ENCODE data around the gene GUCD1.

The GUCD1 gene

DNA sequence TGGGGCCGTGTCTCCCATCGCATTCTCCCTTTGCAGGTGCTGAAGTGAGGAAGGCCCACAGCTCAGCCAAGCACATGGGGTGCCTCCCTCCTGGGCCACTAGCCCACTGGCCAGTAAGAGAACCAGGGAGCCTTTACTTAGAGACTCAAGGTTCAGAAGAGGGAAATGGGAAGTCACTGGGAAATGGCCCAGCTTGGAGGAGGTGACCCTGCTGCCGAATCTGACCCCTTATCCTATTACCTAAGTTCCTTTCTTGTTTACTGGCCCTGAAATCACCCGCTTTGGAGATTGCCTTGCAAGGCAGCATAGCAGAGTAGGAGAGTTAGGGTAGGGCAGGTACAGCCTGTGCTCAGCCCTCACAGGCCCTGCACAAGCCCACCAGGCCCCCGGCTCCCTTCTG, 35.4 kb downstream of the GUCD1 start:
- no peak overlapping the region for H3K4me2 ChIP-seq (ENCODE audit: low read length)
- no peak overlapping the region for H2AFZ ChIP-seq (ENCODE audit: low read length)
- H3K4me1 ChIP-seq (ENCODE audit: insufficient read depth, low read length, severe bottlenecking): peaks cover 4% of the 10 kb centered on the region
- H3F3A ChIP-seq (ENCODE audit: insufficient read depth, low read length): no peaks in the 10 kb centered on the region
- H3K9me3 ChIP-seq (ENCODE audit: low read length): no peaks in the 10 kb centered on the region
- H3K4me3 ChIP-seq (ENCODE audit: low read depth, low read length, poor library complexity, severe bottlenecking): no peak overlapping the region
- no peaks in the 10 kb centered on the region for H4K20me1 ChIP-seq (ENCODE audit: insufficient read depth, low read length)
- no peak for TF ChIP-seq EZH2 (IDR thresholded peaks at IDR 0.05; ENCODE audit: borderline replicate concordance, low read length)
- TF ChIP-seq, protein P1, sequence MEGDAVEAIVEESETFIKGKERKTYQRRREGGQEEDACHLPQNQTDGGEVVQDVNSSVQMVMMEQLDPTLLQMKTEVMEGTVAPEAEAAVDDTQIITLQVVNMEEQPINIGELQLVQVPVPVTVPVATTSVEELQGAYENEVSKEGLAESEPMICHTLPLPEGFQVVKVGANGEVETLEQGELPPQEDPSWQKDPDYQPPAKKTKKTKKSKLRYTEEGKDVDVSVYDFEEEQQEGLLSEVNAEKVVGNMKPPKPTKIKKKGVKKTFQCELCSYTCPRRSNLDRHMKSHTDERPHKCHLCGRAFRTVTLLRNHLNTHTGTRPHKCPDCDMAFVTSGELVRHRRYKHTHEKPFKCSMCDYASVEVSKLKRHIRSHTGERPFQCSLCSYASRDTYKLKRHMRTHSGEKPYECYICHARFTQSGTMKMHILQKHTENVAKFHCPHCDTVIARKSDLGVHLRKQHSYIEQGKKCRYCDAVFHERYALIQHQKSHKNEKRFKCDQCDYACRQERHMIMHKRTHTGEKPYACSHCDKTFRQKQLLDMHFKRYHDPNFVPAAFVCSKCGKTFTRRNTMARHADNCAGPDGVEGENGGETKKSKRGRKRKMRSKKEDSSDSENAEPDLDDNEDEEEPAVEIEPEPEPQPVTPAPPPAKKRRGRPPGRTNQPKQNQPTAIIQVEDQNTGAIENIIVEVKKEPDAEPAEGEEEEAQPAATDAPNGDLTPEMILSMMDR (IDR thresholded peaks at IDR 0.05; ENCODE audit: low read length): no peak
- no peaks in the 10 kb centered on the region for H3K9me2 ChIP-seq (ENCODE audit: low read depth, low read length)
- H3K79me2 ChIP-seq (ENCODE audit: insufficient read depth, low read length): no peaks in the 10 kb centered on the region
- H3K36me3 ChIP-seq (ENCODE audit: insufficient read depth, low read length): no peaks in the 10 kb centered on the region
- no peaks in the 10 kb centered on the region for H3K27me3 ChIP-seq (ENCODE audit: insufficient read depth, low read length)
- H3K27ac ChIP-seq (ENCODE audit: low read depth, low read length, poor library complexity, severe bottlenecking): no peak overlapping the region
- no peak overlapping the region for H3K9ac ChIP-seq (ENCODE audit: low read length)

DNA sequence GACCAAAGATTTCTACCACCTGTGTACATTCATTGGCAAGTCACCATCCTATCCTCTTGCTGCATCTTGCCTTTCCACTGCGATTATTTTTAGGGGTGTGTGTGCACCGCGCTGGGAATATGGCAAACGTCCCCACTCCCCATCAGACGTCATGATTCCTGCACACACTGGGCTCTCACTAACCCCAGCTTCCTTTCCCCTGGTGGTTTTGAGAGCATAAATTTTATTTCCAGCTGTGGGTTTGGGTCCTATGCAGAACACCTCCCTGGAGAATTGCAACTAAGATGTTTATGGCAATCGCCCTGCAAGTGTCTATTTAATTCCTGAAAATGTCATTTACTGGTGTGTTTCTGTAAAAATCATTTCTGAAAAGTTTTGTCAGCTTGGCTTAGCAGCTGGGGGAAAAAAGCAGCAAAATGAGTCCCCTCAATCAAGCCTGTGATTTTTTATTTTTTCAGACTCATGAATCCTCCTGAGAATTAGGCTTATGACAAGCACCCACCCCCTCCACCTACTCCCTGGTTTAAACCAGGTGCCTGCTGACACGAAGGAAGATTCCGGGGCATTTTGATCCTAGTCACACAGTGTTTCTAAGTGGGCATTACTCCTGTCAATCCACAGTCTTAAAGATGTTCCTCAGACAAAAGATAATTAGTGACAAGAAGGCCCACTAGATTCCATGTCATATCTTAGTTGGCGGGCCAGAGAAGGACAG, 36.0 kb downstream of the GUCD1 start:
- H3K9me2 ChIP-seq (ENCODE audit: low read depth, low read length): no peaks in the 10 kb centered on the region
- H3K4me3 ChIP-seq (ENCODE audit: low read depth, low read length, poor library complexity, severe bottlenecking): no peak overlapping the region
- no peaks in the 10 kb centered on the region for H4K20me1 ChIP-seq (ENCODE audit: insufficient read depth, low read length)
- H3K4me1 ChIP-seq (ENCODE audit: insufficient read depth, low read length, severe bottlenecking): peaks cover 4% of the 10 kb centered on the region
- H3K79me2 ChIP-seq (ENCODE audit: insufficient read depth, low read length): no peaks in the 10 kb centered on the region
- TF ChIP-seq, protein P1 (IDR thresholded peaks at IDR 0.05; ENCODE audit: low read length): no peak
- no peak for TF ChIP-seq EZH2 (IDR thresholded peaks at IDR 0.05; ENCODE audit: borderline replicate concordance, low read length)
- no peaks in the 10 kb centered on the region for H3K27me3 ChIP-seq (ENCODE audit: insufficient read depth, low read length)
- no peak overlapping the region for H3K27ac ChIP-seq (ENCODE audit: low read depth, low read length, poor library complexity, severe bottlenecking)
- no peak overlapping the region for H2AFZ ChIP-seq (ENCODE audit: low read length)
- H3K9me3 ChIP-seq (ENCODE audit: low read length): no peaks in the 10 kb centered on the region
- H3F3A ChIP-seq (ENCODE audit: insufficient read depth, low read length): no peaks in the 10 kb centered on the region
- no peaks in the 10 kb centered on the region for H3K36me3 ChIP-seq (ENCODE audit: insufficient read depth, low read length)
- H3K4me2 ChIP-seq (ENCODE audit: low read length): no peak overlapping the region
- no peak overlapping the region for H3K9ac ChIP-seq (ENCODE audit: low read length)

DNA sequence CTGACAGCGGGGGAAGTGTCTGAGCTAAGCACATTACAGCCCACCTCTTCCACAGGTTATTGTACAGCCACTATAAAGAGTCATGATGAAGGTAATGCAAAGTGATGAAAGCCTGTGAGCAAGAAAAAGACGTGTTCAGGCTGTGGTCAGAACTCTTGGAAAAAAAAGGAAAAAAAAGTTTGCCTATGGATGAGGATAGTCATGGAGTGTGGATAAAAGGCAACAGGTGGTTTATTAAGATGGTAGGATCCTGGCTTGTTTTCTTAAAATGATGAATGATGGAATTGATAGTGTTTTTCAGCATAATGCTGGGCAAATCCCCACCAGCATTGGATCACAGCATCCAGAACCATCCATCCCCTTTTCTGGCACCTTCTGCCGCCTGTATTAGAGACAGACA, 36.7 kb downstream of the GUCD1 start:
- H3K9me3 ChIP-seq (ENCODE audit: low read length): no peaks in the 10 kb centered on the region
- peaks cover 4% of the 10 kb centered on the region for H3K4me1 ChIP-seq (ENCODE audit: insufficient read depth, low read length, severe bottlenecking)
- TF ChIP-seq, protein P1 (IDR thresholded peaks at IDR 0.05; ENCODE audit: low read length): no peak
- TF ChIP-seq EZH2 (IDR thresholded peaks at IDR 0.05; ENCODE audit: borderline replicate concordance, low read length): no peak
- no peaks in the 10 kb centered on the region for H3K36me3 ChIP-seq (ENCODE audit: insufficient read depth, low read length)
- no peak overlapping the region for H3K27ac ChIP-seq (ENCODE audit: low read depth, low read length, poor library complexity, severe bottlenecking)
- no peaks in the 10 kb centered on the region for H3K79me2 ChIP-seq (ENCODE audit: insufficient read depth, low read length)
- no peaks in the 10 kb centered on the region for H4K20me1 ChIP-seq (ENCODE audit: insufficient read depth, low read length)
- H3F3A ChIP-seq (ENCODE audit: insufficient read depth, low read length): no peaks in the 10 kb centered on the region
- H3K4me2 ChIP-seq (ENCODE audit: low read length): no peak overlapping the region
- H2AFZ ChIP-seq (ENCODE audit: low read length): no peak overlapping the region
- no peak overlapping the region for H3K4me3 ChIP-seq (ENCODE audit: low read depth, low read length, poor library complexity, severe bottlenecking)
- no peaks in the 10 kb centered on the region for H3K9me2 ChIP-seq (ENCODE audit: low read depth, low read length)
- no peak overlapping the region for H3K9ac ChIP-seq (ENCODE audit: low read length)
- H3K27me3 ChIP-seq (ENCODE audit: insufficient read depth, low read length): no peaks in the 10 kb centered on the region

All from OCI-LY1 (cell line).